AG09309 (cell line): Measurements from ENCODE around the gene DOHH.
A peak's percentile ranks its signal among the peaks of the same experiment; 100 is the strongest.

Source experiments
- DNase-seq: peaks from one replicate; pipeline ENCODE4 v3.0.0-alpha.2; 2010; ENCODE audit warnings: low read depth
- H3K4me3 ChIP-seq: 2 replicates; pipeline ENCODE4 v1.5.1; 2011; ENCODE audit warnings: mild to moderate bottlenecking, low read depth, low read length, moderate library complexity; ENCODE audit not compliant: control insufficient read depth
- TF ChIP-seq, protein P1 (sequence below): IDR thresholded peaks from 2 replicates; pipeline ENCODE4 v1.5.1; 2011; ENCODE audit warnings: mild to moderate bottlenecking, low read depth, low read length, inconsistent platforms; ENCODE audit not compliant: insufficient read depth, control insufficient read depth; ENCODE audit errors: missing control alignments

DOHH gene

DNA sequence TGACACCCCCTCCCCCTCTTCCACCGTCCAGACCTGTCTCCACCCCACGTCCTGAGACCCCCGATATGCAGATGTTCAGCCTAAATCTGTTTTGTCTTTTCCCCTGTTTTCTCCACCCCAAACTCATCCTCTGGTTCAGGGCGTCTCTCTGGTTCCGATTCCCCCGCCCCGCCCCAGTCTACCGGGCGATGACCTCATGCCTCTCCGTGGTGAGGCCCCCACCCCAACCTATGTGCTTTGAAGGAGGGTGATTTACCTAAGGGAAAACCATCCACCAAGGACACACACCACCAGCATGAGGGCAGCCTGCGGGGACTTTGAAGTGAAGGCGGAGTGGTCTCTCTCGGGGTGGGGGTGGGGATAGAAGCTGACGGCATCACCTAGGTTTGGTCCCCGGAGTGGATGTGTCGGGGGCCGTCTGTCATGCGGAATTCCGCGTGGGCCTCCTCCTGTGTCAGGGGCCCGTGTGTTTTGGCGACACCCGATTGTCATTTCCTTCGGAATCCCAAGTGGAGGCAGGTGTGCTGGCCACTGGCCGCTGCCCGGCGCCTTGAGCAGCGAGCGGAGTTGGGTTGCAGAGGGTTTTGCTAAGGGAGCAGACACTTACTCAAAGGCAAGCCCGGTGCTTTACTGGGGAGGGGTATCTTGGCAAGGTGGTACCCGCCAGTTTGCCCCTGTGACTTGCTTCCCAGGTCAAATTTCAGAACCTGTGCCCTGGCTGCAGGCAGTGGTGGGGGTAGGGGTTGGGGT is 7.1 kb upstream of the DOHH start:
- peak overlapping the region; percentile 83 for H3K4me3 ChIP-seq
- no peak for DNase-seq
- TF ChIP-seq, protein P1, sequence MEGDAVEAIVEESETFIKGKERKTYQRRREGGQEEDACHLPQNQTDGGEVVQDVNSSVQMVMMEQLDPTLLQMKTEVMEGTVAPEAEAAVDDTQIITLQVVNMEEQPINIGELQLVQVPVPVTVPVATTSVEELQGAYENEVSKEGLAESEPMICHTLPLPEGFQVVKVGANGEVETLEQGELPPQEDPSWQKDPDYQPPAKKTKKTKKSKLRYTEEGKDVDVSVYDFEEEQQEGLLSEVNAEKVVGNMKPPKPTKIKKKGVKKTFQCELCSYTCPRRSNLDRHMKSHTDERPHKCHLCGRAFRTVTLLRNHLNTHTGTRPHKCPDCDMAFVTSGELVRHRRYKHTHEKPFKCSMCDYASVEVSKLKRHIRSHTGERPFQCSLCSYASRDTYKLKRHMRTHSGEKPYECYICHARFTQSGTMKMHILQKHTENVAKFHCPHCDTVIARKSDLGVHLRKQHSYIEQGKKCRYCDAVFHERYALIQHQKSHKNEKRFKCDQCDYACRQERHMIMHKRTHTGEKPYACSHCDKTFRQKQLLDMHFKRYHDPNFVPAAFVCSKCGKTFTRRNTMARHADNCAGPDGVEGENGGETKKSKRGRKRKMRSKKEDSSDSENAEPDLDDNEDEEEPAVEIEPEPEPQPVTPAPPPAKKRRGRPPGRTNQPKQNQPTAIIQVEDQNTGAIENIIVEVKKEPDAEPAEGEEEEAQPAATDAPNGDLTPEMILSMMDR, result no peak

DNA sequence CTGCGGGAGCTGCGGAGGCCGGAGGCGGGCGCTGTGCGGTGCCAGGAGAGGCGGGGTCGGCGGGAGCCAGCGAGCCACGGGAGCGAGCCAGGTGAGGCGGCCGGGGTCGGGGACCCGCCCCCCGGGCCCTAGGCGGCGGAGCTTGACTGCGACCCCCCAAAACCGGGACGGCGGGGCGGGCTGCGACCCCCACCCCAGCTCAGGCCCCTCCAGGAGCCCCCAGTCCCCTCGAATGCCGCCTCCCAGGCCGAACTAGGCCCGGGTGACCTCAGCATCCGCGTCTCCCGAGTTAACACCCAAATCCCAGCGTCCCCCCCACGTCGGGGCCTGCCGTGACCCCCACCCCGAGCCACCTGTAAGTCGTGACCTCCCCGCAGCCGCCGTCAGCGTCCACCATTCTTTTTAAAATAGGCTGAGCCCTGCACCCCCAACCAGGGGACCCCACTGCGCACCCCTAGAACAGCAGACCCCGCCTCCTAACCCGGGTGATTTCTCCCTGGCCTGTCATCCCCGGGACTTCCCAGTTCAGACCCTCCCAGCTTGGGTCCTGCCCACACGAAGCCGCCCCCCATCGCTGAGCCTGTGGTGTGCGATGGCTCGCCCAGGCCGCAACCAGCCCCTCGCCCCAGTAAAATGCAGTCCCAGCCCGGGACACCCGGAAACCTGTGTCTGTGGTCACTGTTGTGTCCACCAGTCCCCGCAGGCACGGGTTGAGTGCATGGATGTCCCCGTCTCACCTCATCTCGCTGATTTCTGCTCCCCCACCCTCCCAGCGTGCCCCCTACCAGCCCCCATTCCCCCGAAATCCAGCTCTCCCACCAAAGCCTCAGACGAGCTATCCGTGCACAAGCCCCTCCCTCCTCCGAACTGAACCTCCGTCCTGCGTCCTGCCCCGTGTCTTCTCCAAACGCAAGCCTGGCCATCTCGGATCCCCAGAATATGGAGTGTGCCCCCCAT is 6.2 kb upstream of the DOHH start:
- peak overlapping the region; percentile 83 for H3K4me3 ChIP-seq
- TF ChIP-seq, protein P1, result no peak
- DNase-seq, result no peak

DNA sequence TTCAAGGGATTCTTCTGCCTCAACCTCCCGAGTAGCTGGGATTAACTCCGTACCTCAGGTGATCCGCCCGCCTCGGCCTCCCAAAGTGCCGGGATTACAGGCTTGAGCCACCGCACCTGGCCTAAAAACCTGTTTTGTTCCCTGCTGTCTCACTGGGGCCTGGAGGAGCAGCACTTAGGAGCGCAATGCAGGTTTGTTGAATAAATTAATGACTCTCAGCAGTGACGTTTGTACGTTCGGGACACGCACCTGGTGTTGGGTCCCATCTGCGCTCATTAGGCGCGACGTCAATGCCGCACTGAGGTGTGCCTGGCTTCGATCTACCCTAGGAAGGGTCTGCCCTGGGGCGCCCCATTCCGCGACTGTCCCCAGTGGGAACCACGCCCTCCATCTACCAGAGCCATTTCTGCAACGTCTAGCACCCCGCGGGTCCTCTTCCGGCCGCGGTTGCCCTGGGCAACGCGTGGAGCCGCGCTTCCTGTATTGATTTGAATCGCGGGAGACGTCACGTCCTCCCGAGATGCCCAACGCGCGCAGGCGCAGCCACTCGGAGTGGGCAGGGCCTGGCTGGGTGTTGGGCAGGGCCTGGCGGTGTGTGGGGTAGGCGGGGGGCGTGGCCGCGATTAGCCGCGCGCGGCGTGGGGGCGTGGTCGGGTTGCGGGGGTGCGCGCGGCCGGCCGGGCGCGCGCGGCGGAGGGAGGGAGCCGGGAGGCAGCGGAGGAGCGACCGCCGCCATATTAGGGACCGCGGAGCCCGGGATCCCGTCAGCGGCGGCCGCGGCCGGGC is 5.3 kb upstream of the DOHH start, which contains the start of gene FZR1:
TSS of gene FZR1 (plus strand) at position 714 of the 786 bp plus-strand sequence. CDS start 16,679 bp downstream, outside the sequence.
- TF ChIP-seq, protein P1, result no peak
- peak; percentile 86 for DNase-seq
- peak within 1 kb of the TSS; percentile 83 for H3K4me3 ChIP-seq

DNA sequence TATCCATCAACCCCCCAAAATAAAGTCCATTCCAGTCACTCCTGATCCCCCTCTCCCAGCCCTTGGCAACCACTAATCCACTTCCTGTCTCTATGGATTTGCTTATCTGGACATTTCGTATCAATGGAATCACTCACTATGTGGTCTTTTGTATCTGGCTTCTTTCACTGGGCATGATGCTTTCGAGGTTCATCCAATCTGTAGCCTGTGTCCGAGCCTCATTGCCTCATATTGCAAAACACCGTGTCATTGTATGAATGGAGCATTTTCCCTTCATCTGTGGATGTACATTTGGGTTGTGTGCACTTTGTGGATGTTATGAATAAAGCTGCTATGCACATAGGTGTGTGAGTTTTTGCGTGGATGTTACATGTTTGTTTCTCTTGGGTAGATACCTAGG is 4.3 kb upstream of the DOHH start:
- TF ChIP-seq, protein P1, result no peak
- no peak overlapping the region for H3K4me3 ChIP-seq
- no peak for DNase-seq

GRCh38 chr19:3503036-3503572 is 2.6 kb upstream of the DOHH start:
- TF ChIP-seq, protein P1, result no peak
- DNase-seq, result no peak
- H3K4me3 ChIP-seq, result no peak overlapping the region

DNA sequence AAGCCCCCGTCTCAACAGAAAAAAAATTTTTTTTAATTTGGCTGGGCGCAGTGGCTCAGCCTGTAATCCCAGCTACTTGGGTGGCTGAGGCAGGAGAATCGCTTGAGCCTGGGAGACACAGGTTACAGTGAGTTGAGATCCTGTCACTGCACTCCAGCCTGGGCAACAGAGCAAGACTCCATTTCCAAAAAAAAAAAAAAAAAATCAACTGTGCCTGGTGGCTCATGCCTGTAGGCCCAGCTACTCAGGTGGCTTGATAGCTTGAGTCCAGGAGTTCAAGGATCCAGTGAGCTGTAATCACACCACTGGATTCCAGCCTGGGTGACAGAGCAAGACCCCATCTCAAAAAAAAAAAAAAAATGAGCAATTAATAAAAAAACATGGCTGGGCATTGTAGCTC is 1.3 kb upstream of the DOHH start:
- H3K4me3 ChIP-seq, result no peak overlapping the region
- TF ChIP-seq, protein P1, result no peak
- DNase-seq, result no peak
